Adrenal gland (tissue), 12 donors: Measurements from ENCODE around the gene RPL18. TPM values are rescaled to one million over a fixed set of nuclear protein-coding genes. Genes with fewer than 3 reads are reported as not detected.
"Not testable (repeated sequence)": the region's sequence is repeated elsewhere in the genome, so short reads cannot be mapped to it uniquely, and the experiment has no call there.

Source experiments
- DNase-seq, 7 donors: peaks; one replicate each; pipeline ENCODE4 v3.0.0-alpha.2; 2019 to 2020
- H3K27ac ChIP-seq, 5 donors: fragments of 200-600 bp; sonication (generic) in 4 of 5; 1 replicate in 3 of 5; 2 replicates in 2 of 5; pipeline versions ENCODE4 v1.5.1 to v1.8.0; 2016 to 2020; ENCODE audit warnings: mild to moderate bottlenecking in 1 of 5
- H3K27me3 ChIP-seq: fragments of 200-600 bp; 2 replicates; pipeline ENCODE4 v1.8.0; 2021
- H3K36me3 ChIP-seq, 2 donors: fragments of 200-600 bp; replicated peaks in 1 of 2; 1 replicate in 1 of 2; 2 replicates in 1 of 2; pipeline versions ENCODE4 v1.5.1 to v1.8.0; 2018 to 2022
- H3K4me1 ChIP-seq, 2 donors: fragments of 200-600 bp; replicated peaks in 1 of 2; 1 replicate in 1 of 2; 2 replicates in 1 of 2; pipeline versions ENCODE4 v1.5.1 to v1.8.0; 2018 to 2021
- H3K4me3 ChIP-seq, 4 donors: fragments of 200-600 bp; sonication (generic) in 3 of 4; one replicate each; pipeline ENCODE4 v1.5.1; 2016 to 2018
- H3K9me3 ChIP-seq, 3 donors: fragments of 200-600 bp; sonication (generic) in 1 of 3; replicated peaks in 1 of 3; 1 replicate in 2 of 3; 2 replicates in 1 of 3; pipeline versions ENCODE4 v1.5.1 to v1.8.0; 2016 to 2021
- POLR2A ChIP-seq, 2 donors: fragments of 450-650 bp; IDR thresholded peaks; one replicate each; pipeline ENCODE4 v1.6.1; 2017; ENCODE audit warnings: antibody characterized with exemption in 2 of 2, mild to moderate bottlenecking in 2 of 2, moderate library complexity in 1 of 2
- WGBS, 4 donors: extraction: QIAGEN DNeasy Blood & Tissue Kit in 2 of 4; methylation state at CpG; one replicate each; pipeline versions ENCODE4 v1.1.5 to v1.1.7; 2013 to 2017; 5-methylcytosine and 5-hydroxymethylcytosine counted together
- intact Hi-C, 2 donors: fragments of 100-400 bp; cut with DNase I; formaldehyde crosslinking; loops; one replicate each; pipeline versions ENCODE4 v1.14.1 to v1.15.0; 2022 to 2023
- polyA plus RNA-seq, 3 donors: library from polyadenylated mRNA; stranded (reverse); fragments of 200-250 nt in 2 of 3; fragments of 350-450 nt in 1 of 3; fragmentation: Illumina TruSeq in 1 of 3; extraction: RNeasy Lipid Tissue Mini Kit (QIAGEN cat#74804) in 1 of 3; gene quantifications; one replicate each; pipeline ENCODE4 v1.2.3, GENCODE V29; 2013 to 2014
- total RNA-seq, 9 donors: library from RNA; depleted of rRNA in 4 of 9; stranded (reverse); fragments of >200 nt in 4 of 9; fragments of 120-200 nt in 1 of 9; fragmentation: NEBNext Ultra II Directional in 1 of 9; extraction: Animal tissue kit (Norgen Biotek cat#: 25700) in 1 of 9; gene quantifications; one replicate each; pipeline versions ENCODE4 v1.1.0 to v1.2.4, GENCODE V29; 2013 to 2023
- TF ChIP-seq, protein P1 (sequence below), 6 experiments: fragments of 450-650 bp in 4 of 6; fragments of 200-600 bp in 2 of 6; sonication (generic) in 1 of 6; IDR thresholded peaks; 1 replicate in 5 of 6; 2 replicates in 1 of 6; pipeline versions ENCODE4 v1.5.1 to v1.8.0; 2016 to 2021; ENCODE audit warnings: antibody characterized with exemption in 6 of 6, mild to moderate bottlenecking in 2 of 6, moderate library complexity in 1 of 6
- donor health status: healthy with polysubstance abuse.
- donor health status: Bipolar disorder and iron deficiency.
- donor health status: DM: yes; HTN: yes; CAD: no.
- donor health status: DM: no; HTN: no; CAD: no.
- donor health status: DM: no; HTN: no; CAD: no.
- donor health status: DM: yes; HTN: yes; CAD: no.

RPL18 gene
- total and polyA plus RNA-seq, 12 donors = 575 to 5,137 (median 1,890) TPM

GRCh38 chr19:48587387-48587786, 31.6 kb downstream of the RPL18 start:
- H3K9me3 ChIP-seq = no peaks in the 10 kb centered on the region
- no peak overlapping the region for H3K4me3 ChIP-seq
- 50 to 66% (median 62%) methylated on average over 1 to 3 of the region's 3 CpGs for WGBS, 4 donors
- no peak overlapping the region for H3K27ac ChIP-seq
- DNase-seq = no peak
- no peaks in the 10 kb centered on the region for H3K27me3 ChIP-seq
- peaks cover 0 to 12% of the 10 kb centered on the region in 2 donors for H3K4me1 ChIP-seq
- intact Hi-C loops = loop anchor here in 1 of 2 donors (5.0 to 10.0 kb wide), 2 partner anchors 80 to 273 kb away; no protein-coding TSS in a partner anchor
- TF ChIP-seq, protein P1, sequence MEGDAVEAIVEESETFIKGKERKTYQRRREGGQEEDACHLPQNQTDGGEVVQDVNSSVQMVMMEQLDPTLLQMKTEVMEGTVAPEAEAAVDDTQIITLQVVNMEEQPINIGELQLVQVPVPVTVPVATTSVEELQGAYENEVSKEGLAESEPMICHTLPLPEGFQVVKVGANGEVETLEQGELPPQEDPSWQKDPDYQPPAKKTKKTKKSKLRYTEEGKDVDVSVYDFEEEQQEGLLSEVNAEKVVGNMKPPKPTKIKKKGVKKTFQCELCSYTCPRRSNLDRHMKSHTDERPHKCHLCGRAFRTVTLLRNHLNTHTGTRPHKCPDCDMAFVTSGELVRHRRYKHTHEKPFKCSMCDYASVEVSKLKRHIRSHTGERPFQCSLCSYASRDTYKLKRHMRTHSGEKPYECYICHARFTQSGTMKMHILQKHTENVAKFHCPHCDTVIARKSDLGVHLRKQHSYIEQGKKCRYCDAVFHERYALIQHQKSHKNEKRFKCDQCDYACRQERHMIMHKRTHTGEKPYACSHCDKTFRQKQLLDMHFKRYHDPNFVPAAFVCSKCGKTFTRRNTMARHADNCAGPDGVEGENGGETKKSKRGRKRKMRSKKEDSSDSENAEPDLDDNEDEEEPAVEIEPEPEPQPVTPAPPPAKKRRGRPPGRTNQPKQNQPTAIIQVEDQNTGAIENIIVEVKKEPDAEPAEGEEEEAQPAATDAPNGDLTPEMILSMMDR (IDR thresholded peaks at IDR 0.05) = no peak
- no peak for TF ChIP-seq POLR2A (IDR thresholded peaks at IDR 0.05)
- no peaks in the 10 kb centered on the region for H3K36me3 ChIP-seq

GRCh38 chr19:48582168-48582567, 36.8 kb downstream of the RPL18 start:
- no peak overlapping the region for H3K27ac ChIP-seq
- no peak overlapping the region for H3K4me3 ChIP-seq
- H3K27me3 ChIP-seq = no peaks in the 10 kb centered on the region
- intact Hi-C loops = loop anchor here (5.0 to 10.0 kb wide), 2 partner anchors 75 to 267 kb away; no protein-coding TSS in a partner anchor
- H3K4me1 ChIP-seq = peaks cover 0 to 4% of the 10 kb centered on the region in 2 donors
- 61 to 69% (median 66%) methylated on average over 2 of the region's 2 CpGs for WGBS, 4 donors
- no peaks in the 10 kb centered on the region for H3K9me3 ChIP-seq
- no peak for DNase-seq
- no peak for TF ChIP-seq POLR2A (IDR thresholded peaks at IDR 0.05)
- TF ChIP-seq, protein P1 (IDR thresholded peaks at IDR 0.05) = no peak
- H3K36me3 ChIP-seq = no peaks in the 10 kb centered on the region

GRCh38 chr19:48578891-48579290, 40.1 kb downstream of the RPL18 start:
- H3K4me1 ChIP-seq = peaks cover 0 to under 1% of the 10 kb centered on the region in 2 donors
- H3K27ac ChIP-seq = no peak overlapping the region
- H3K4me3 ChIP-seq = no peak overlapping the region
- no peak for DNase-seq
- H3K36me3 ChIP-seq = no peaks in the 10 kb centered on the region
- H3K27me3 ChIP-seq = no peaks in the 10 kb centered on the region
- intact Hi-C loops = no loop called here
- 34 to 51% (median 48%) methylated on average over 3 of the region's 3 CpGs for WGBS, 4 donors
- TF ChIP-seq POLR2A (IDR thresholded peaks at IDR 0.05) = no peak
- TF ChIP-seq, protein P1 (IDR thresholded peaks at IDR 0.05) = no peak
- H3K9me3 ChIP-seq = no peaks in the 10 kb centered on the region

GRCh38 chr19:48577908-48578307, 41.1 kb downstream of the RPL18 start:
- intact Hi-C loops, H3K27me3 ChIP-seq, H3K4me1 ChIP-seq, H3K4me3 ChIP-seq, DNase-seq, H3K36me3 ChIP-seq, H3K9me3 ChIP-seq, H3K27ac ChIP-seq: not testable (repeated sequence)
- 80 to 97% (median 89%) methylated on average over 2 to 7 of the region's 7 CpGs for WGBS, 4 donors

DNA sequence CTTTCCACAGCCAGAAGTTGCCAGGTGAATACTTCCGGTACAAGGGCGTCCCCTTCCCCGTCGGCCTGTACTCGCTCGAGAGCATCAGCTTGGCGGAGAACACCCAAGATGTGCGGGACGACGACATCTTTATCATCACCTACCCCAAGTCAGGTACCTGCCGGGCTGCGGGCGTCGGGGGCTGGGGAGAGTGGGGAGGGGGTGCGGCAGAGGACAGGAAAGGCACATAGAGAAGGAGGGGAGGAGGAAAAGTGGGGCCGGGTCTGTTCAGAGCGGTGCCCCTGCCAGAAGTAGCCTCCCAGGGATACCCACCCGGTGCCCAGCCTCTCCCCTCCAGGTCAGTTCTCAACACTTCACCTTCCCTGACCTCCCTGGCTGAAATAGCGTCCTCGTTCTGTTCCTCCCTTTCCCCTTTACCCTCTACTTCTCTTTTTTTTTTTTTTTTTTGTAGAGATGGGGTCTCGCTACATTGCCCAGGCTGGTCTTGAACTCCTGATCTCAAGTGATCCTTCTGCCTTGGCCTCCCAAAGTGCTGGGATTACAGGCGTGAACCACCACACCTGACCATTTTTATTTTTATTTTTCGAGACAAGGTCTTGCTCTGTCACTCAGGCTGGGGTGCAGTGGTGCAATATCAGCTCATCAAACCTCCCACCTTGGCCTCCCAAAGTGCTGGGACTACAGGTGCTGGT, 42.9 kb downstream of the RPL18 start:
- Histone ChIP-seq H3K27me3 (no peaks in the 10 kb centered on the region), H3K27ac (no peak overlapping the region), H3K4me3 (no peak overlapping the region), H3K4me1 (no peaks in the 10 kb centered on the region), H3K36me3 (no peaks in the 10 kb centered on the region), H3K9me3 (no peaks in the 10 kb centered on the region)
- DNase-seq = no peak
- intact Hi-C loops = no loop called here
- TF ChIP-seq POLR2A (IDR thresholded peaks at IDR 0.05) = no peak
- TF ChIP-seq, protein P1 (IDR thresholded peaks at IDR 0.05) = no peak
- WGBS, 4 donors = 64 to 82% (median 76%) methylated on average over 22 to 23 of the region's 23 CpGs
